Neuron (in vitro differentiated cells): ENCODE results near the gene RNF220.
"Not testable (repeated sequence)": the region's sequence is repeated elsewhere in the genome, so short reads cannot be mapped to it uniquely, and the experiment has no call there.

Source experiments
- H2AFZ ChIP-seq: one replicate; pipeline ENCODE4 v1.6.1; 2013; ENCODE audit warnings: low read depth, mild to moderate bottlenecking, inconsistent platforms, low read length, moderate library complexity
- H3K27me3 ChIP-seq: one replicate; pipeline ENCODE4 v1.6.1; 2013; ENCODE audit warnings: low read length; ENCODE audit not compliant: insufficient read depth
- H3K36me3 ChIP-seq: one replicate; pipeline ENCODE4 v1.6.1; 2013; ENCODE audit warnings: low read length; ENCODE audit not compliant: insufficient read depth
- H3K4me1 ChIP-seq: one replicate; pipeline ENCODE4 v1.6.1; 2013; ENCODE audit warnings: low read length; ENCODE audit not compliant: insufficient read depth
- H3K4me3 ChIP-seq: 2 replicates; pipeline ENCODE4 v1.5.1; 2013; ENCODE audit warnings: mild to moderate bottlenecking, low read length, moderate library complexity
- H3K9me3 ChIP-seq: one replicate; pipeline ENCODE4 v1.6.1; 2013; ENCODE audit warnings: low read length

RNF220 gene

GRCh38 chr1:44666719-44667118 is 261.7 kb downstream of the RNF220 start:
- H3K36me3 ChIP-seq, H3K4me1 ChIP-seq: not testable (repeated sequence)

GRCh38 chr1:44670751-44671640 is 265.9 kb downstream of the RNF220 start:
- Histone ChIP-seq H3K27me3 (no peaks in the 10 kb centered on the region), H3K36me3 (peaks cover 3% of the 10 kb centered on the region), H3K4me3 (no peak overlapping the region), H3K4me1 (peaks cover 22% of the 10 kb centered on the region), H3K9me3 (no peaks in the 10 kb centered on the region), H2AFZ (no peak overlapping the region)

More at GRCh38 chr1:44666719-44667118, 261.7 kb downstream of the RNF220 start:
- not testable (repeated sequence) for H3K4me3 ChIP-seq, H3K9me3 ChIP-seq, H3K27me3 ChIP-seq, H2AFZ ChIP-seq

GRCh38 chr1:44672254-44672955 is 267.4 kb downstream of the RNF220 start:
- Histone ChIP-seq H3K4me1 (peaks cover 22% of the 10 kb centered on the region), H2AFZ (no peak overlapping the region), H3K27me3 (no peaks in the 10 kb centered on the region), H3K4me3 (no peak overlapping the region), H3K9me3 (no peaks in the 10 kb centered on the region), H3K36me3 (peaks cover 3% of the 10 kb centered on the region)

GRCh38 chr1:44672961-44673674 is 268.1 kb downstream of the RNF220 start:
- Histone ChIP-seq H3K4me3 (peak overlapping the region; percentile 63), H3K36me3 (peaks cover 3% of the 10 kb centered on the region)

GRCh38 chr1:44673675-44674112 is 268.6 kb downstream of the RNF220 start:
- Histone ChIP-seq H3K36me3 (peaks cover 3% of the 10 kb centered on the region), H3K4me3 (peak overlapping the region; percentile 63), H3K27me3 (no peaks in the 10 kb centered on the region), H3K9me3 (no peaks in the 10 kb centered on the region), H2AFZ (peak overlapping the region; percentile 84), H3K4me1 (peaks cover 22% of the 10 kb centered on the region)

More at GRCh38 chr1:44672961-44673674, 268.1 kb downstream of the RNF220 start:
- no peaks in the 10 kb centered on the region for H3K27me3 ChIP-seq
- H2AFZ ChIP-seq, result peak overlapping the region; percentile 84
- H3K9me3 ChIP-seq, result no peaks in the 10 kb centered on the region
- H3K4me1 ChIP-seq, result peaks cover 22% of the 10 kb centered on the region

GRCh38 chr1:44674113-44675000 is 269.3 kb downstream of the RNF220 start, which contains the start of the genes ARMH1 and TMEM53:
Gene ARMH1, plus strand, starts transcription at chr1:44674714. Its CDS starts 14,984 bp downstream, at chr1:44689698.
Gene TMEM53, minus strand, starts transcription at chr1:44674481. Its CDS starts 90 bp downstream, at chr1:44674391.
- Histone ChIP-seq H3K36me3 (peaks cover 2% of the 10 kb centered on the region), H3K27me3 (no peaks in the 10 kb centered on the region), H3K4me1 (peaks cover 22% of the 10 kb centered on the region), H3K4me3 (peak within 1 kb of the TSS; percentile 63), H2AFZ (peak within 1 kb of the TSS; percentile 84), H3K9me3 (no peaks in the 10 kb centered on the region)

- Histone ChIP-seq H2AFZ (peak overlapping the region; percentile 14), H3K4me3 (peak overlapping the region; percentile 63), H3K27me3 (no peaks in the 10 kb centered on the region), H3K4me1 (peaks cover 22% of the 10 kb centered on the region), H3K36me3 (peaks cover 4% of the 10 kb centered on the region), H3K9me3 (no peaks in the 10 kb centered on the region)
Measured at GRCh38 chr1:44675186-44675585, 270.1 kb downstream of the RNF220 start.

GRCh38 chr1:44676484-44677200 is 271.6 kb downstream of the RNF220 start:
- Histone ChIP-seq H2AFZ (no peak overlapping the region), H3K9me3 (no peaks in the 10 kb centered on the region), H3K27me3 (no peaks in the 10 kb centered on the region), H3K4me1 (peaks cover 22% of the 10 kb centered on the region), H3K4me3 (no peak overlapping the region), H3K36me3 (peaks cover 4% of the 10 kb centered on the region)

- Histone ChIP-seq H2AFZ (no peak overlapping the region), H3K4me3 (no peak overlapping the region), H3K9me3 (no peaks in the 10 kb centered on the region), H3K27me3 (no peaks in the 10 kb centered on the region), H3K4me1 (peaks cover 18% of the 10 kb centered on the region), H3K36me3 (peaks cover 4% of the 10 kb centered on the region)
Measured at GRCh38 chr1:44677201-44677766, 272.2 kb downstream of the RNF220 start.

GRCh38 chr1:44678120-44678519 is 273.1 kb downstream of the RNF220 start:
- H3K36me3 ChIP-seq, result peaks cover 4% of the 10 kb centered on the region
- no peak overlapping the region for H2AFZ ChIP-seq
- no peak overlapping the region for H3K4me3 ChIP-seq
- peaks cover 10% of the 10 kb centered on the region for H3K4me1 ChIP-seq
- H3K27me3 ChIP-seq, result no peaks in the 10 kb centered on the region
- H3K9me3 ChIP-seq, result no peaks in the 10 kb centered on the region

- peaks cover 4% of the 10 kb centered on the region for H3K36me3 ChIP-seq
- peaks cover 6% of the 10 kb centered on the region for H3K4me1 ChIP-seq
- no peaks in the 10 kb centered on the region for H3K27me3 ChIP-seq
- no peak overlapping the region for H3K4me3 ChIP-seq
- H2AFZ ChIP-seq, result no peak overlapping the region
- H3K9me3 ChIP-seq, result no peaks in the 10 kb centered on the region
Measured at GRCh38 chr1:44678626-44679025, 273.6 kb downstream of the RNF220 start.
